ENCODE data around the gene ZNF326. TPM values are rescaled to one million over a fixed set of nuclear protein-coding genes. Genes with fewer than 3 reads are reported as not detected.
"Not testable (repeated sequence)": the region's sequence is repeated elsewhere in the genome, so short reads cannot be mapped to it uniquely, and the experiment has no call there.

ZNF326 gene
- total RNA-seq, 4 donors from 2014 or later = 10.8 to 34.1 (median 17.0) TPM

DNA sequence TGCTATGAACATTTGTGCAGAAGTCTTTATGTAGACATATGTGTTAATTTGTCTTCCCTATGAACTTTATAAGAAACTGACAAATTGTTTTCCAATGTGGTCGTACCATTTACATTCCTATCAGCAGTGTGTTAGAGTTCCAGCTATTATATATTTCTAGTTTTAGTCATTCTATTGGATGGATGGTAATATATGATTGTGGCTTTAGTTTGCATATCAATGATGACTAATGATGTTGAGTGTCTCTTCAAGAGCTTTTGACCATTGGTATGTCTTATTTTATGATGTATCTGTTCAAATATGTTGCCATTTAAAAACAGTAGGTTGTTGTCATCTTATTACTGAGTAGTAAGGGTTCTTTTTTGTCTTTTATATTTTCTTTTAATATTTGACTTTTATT lies 16.2 kb upstream of the ZNF326 start:
- DNase-seq (ENCODE audit: low spot score in 2 of 2) = no peak
- no peaks in the 10 kb centered on the region for H3K36me3 ChIP-seq
- H3K9me3 ChIP-seq = no peaks in the 10 kb centered on the region
- no peak for TF ChIP-seq EP300 (IDR thresholded peaks at IDR 0.05)
- H3K4me3 ChIP-seq = no peak overlapping the region
- H3K27ac ChIP-seq = no peak overlapping the region
- H3K27me3 ChIP-seq = no peaks in the 10 kb centered on the region
- peaks cover 7% of the 10 kb centered on the region for H3K4me1 ChIP-seq
- 96% methylated on average over 1 of the region's 1 CpG for WGBS

DNA sequence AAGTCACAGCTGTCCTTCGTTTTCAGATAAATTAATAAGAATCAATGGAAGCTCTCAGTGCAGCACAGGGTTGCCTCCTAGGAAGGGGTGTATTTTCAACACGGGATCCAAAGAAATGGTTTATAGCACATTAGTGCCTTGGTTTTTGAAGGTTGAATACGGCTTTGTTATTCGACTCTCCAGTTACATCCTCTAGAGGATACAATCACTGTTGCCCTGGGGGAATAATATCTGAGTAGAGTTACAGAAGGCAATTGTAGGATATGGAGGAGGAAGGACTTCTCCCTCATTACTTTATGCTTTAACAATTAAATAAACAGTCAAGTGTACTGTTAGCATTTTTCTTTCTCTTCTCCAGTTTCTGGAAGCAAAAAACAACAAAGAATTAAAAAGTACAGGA lies 14.3 kb upstream of the ZNF326 start:
- 42% methylated on average over 4 of the region's 4 CpGs for WGBS
- H3K27me3 ChIP-seq = no peaks in the 10 kb centered on the region
- no peaks in the 10 kb centered on the region for H3K9me3 ChIP-seq
- TF ChIP-seq, protein P1, sequence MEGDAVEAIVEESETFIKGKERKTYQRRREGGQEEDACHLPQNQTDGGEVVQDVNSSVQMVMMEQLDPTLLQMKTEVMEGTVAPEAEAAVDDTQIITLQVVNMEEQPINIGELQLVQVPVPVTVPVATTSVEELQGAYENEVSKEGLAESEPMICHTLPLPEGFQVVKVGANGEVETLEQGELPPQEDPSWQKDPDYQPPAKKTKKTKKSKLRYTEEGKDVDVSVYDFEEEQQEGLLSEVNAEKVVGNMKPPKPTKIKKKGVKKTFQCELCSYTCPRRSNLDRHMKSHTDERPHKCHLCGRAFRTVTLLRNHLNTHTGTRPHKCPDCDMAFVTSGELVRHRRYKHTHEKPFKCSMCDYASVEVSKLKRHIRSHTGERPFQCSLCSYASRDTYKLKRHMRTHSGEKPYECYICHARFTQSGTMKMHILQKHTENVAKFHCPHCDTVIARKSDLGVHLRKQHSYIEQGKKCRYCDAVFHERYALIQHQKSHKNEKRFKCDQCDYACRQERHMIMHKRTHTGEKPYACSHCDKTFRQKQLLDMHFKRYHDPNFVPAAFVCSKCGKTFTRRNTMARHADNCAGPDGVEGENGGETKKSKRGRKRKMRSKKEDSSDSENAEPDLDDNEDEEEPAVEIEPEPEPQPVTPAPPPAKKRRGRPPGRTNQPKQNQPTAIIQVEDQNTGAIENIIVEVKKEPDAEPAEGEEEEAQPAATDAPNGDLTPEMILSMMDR (IDR thresholded peaks at IDR 0.05) = no peak
- no peak for TF ChIP-seq POLR2AphosphoS5 (IDR thresholded peaks at IDR 0.05)
- TF ChIP-seq POLR2A (IDR thresholded peaks at IDR 0.05) = no peak
- TF ChIP-seq EP300 (IDR thresholded peaks at IDR 0.05) = no peak
- no peak overlapping the region for H3K27ac ChIP-seq
- no peak for DNase-seq (ENCODE audit: low spot score in 2 of 2)
- H3K4me3 ChIP-seq = no peak overlapping the region
- no peaks in the 10 kb centered on the region for H3K36me3 ChIP-seq
- H3K4me1 ChIP-seq = peaks cover under 1% of the 10 kb centered on the region

DNA sequence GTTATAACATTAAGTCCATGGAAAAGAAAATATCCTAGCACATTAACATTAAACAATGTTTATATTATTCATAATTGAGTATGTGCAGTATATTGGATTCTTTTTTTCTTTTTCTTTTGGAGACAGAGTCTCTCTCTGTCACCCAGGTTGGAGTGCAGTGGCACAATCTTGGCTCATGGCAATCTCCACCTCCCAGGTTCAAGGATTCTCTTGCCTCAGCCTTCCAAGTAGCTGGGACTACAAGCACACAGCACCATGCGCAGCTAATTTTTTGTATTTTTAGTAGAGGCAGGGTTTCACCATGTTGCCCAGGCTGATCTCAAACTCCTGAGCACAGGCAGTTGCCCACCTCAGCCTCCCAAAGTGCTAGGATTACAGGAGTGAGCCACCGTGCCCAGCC lies 12.1 kb upstream of the ZNF326 start:
- not testable (repeated sequence) for DNase-seq (ENCODE audit: low spot score in 2 of 2); H3K4me1 ChIP-seq; H3K27me3 ChIP-seq; H3K36me3 ChIP-seq; H3K4me3 ChIP-seq; H3K9me3 ChIP-seq; H3K27ac ChIP-seq
- 82% methylated on average over 2 of the region's 2 CpGs for WGBS

DNA sequence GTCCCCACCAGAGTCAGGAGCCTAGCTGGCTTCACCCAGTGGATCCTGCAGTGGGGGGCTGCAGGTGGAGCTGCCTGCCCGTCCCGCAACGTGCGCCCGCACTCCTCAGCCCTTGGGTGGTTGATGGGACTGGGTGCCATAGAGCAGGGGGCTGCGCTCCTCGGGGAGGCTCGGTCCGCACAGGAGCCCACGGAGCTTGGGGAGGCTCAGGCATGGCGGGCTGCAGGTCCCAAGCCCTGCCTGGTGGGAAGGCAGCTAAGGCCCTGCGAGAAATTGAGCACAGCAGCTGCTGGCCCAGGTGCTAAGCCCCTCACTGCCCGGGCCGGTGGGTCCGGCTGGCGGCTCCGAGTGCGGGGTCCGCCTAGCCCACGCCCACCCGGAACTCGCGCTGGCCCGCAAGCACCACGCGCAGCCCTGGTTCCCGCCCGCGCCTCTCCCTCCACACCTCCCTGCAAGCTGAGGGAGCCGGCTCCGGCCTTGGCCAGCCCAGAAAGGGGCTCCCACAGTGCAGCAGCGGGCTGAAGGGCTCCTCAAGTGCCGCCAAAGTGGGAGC lies 10.3 kb upstream of the ZNF326 start:
- 97% methylated on average over 22 of the region's 33 CpGs for WGBS

DNA sequence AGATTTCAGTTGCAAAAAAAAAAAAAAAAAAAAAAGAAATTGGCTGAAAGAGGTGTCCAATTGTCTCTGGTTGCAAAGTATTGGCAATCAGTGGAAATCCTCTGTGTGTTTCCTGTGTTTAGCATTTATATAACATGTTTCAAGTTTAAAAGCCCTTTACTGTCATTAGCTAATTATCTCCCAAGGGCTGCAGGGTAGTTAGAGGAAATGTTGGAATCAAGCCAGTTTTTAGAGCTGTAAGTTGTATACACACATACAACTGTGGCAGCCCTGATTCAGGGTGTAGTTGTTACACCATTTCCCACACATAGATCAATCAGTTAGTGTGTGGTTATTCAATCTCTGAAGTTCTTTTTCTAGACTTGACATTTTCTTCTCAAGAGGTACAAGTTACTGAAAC lies 8.9 kb upstream of the ZNF326 start:
- TF ChIP-seq EP300 (IDR thresholded peaks at IDR 0.05) (no peak), POLR2AphosphoS5 (IDR thresholded peaks at IDR 0.05) (no peak), POLR2A (IDR thresholded peaks at IDR 0.05) (no peak)
- TF ChIP-seq, protein P1 (IDR thresholded peaks at IDR 0.05) = no peak
- Histone ChIP-seq H3K9me3 (no peaks in the 10 kb centered on the region), H3K4me3 (no peak overlapping the region), H3K36me3 (no peaks in the 10 kb centered on the region), H3K27me3 (no peaks in the 10 kb centered on the region), H3K27ac (no peak overlapping the region), H3K4me1 (peaks cover 11% of the 10 kb centered on the region)
- DNase-seq (ENCODE audit: low spot score in 2 of 2) = no peak

More for the DNA sequence above, 10.3 kb upstream of the ZNF326 start:
- H3K9me3 ChIP-seq; H3K27ac ChIP-seq; H3K4me1 ChIP-seq; H3K36me3 ChIP-seq; H3K4me3 ChIP-seq; DNase-seq (ENCODE audit: low spot score in 2 of 2); H3K27me3 ChIP-seq: not testable (repeated sequence)

DNA sequence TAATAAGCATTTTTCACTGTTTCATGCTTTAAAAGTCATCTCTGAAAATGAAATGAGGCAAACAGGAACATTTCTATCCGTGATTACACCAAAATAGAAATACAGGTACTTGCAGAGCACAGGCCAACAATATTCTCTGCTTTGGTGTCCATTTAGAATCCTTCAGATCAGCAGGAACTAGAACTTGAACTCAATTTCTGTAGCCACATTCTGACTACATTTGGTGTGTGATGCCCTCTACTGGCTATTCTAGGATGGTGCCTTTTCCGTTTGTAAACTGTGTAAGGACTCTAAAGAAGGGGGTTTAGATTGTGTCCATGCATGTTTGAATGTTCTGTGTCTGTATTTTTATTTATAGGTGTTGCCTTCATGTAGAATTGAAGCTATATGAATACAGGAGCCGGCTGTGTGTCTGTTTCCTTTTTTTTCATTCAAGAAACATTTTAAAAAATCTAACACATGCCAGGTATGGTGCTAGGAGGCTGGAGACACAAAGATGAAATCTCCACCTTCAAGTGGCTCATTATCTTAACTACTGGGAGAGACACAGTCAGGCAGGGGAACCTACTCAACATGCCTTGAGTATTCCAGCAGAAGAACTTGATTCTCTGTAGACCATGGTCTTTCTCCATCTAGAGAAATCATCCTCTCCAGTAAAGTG lies 7.6 kb upstream of the ZNF326 start:
- H3K36me3 ChIP-seq = no peaks in the 10 kb centered on the region
- no peak for TF ChIP-seq EP300 (IDR thresholded peaks at IDR 0.05)
- TF ChIP-seq POLR2A (IDR thresholded peaks at IDR 0.05) = no peak
- TF ChIP-seq POLR2AphosphoS5 (IDR thresholded peaks at IDR 0.05) = no peak
- TF ChIP-seq, protein P1 (IDR thresholded peaks at IDR 0.05) = peak; percentile 72 to 75
- H3K4me3 ChIP-seq = no peak overlapping the region
- no peak for DNase-seq (ENCODE audit: low spot score in 2 of 2)
- H3K4me1 ChIP-seq = peaks cover 14% of the 10 kb centered on the region
- 3% methylated on average over 3 of the region's 3 CpGs for WGBS
- no peaks in the 10 kb centered on the region for H3K27me3 ChIP-seq
- no peak overlapping the region for H3K27ac ChIP-seq
- H3K9me3 ChIP-seq = no peaks in the 10 kb centered on the region

DNA sequence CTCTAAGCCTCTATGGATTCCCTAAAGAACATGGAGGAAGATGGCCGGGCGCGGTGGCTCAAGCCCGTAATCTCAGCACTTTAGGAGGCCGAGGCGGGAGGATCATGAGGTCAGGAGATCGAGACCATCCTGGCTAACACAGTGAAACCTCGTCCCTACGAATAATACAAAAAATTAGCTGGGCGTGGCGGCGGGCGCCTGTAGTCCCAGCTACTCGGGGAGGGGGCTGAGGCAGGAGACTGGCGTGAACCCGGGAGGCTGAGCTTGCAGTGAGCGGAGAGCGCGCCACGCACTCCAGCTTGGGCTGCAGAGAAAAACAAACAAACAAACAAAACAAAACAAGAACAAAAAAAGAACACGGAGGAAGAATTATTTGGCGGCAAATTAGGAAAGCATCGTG lies 5.8 kb upstream of the ZNF326 start:
- WGBS = 94% methylated on average over 23 of the region's 23 CpGs
- Histone ChIP-seq H3K36me3 (no peaks in the 10 kb centered on the region), H3K9me3 (no peaks in the 10 kb centered on the region), H3K4me1 (peaks cover 14% of the 10 kb centered on the region), H3K27me3 (no peaks in the 10 kb centered on the region), H3K4me3 (no peak overlapping the region), H3K27ac (no peak overlapping the region)
- no peak for TF ChIP-seq POLR2A (IDR thresholded peaks at IDR 0.05)
- no peak for TF ChIP-seq EP300 (IDR thresholded peaks at IDR 0.05)
- no peak for TF ChIP-seq POLR2AphosphoS5 (IDR thresholded peaks at IDR 0.05)
- TF ChIP-seq, protein P1 (IDR thresholded peaks at IDR 0.05) = no peak
- no peak for DNase-seq (ENCODE audit: low spot score in 2 of 2)

All from suprapubic skin (tissue), 4 donors.